PC-9 (cell line): ENCODE results near the gene PCSK5. TPM values are rescaled to one million over a fixed set of nuclear protein-coding genes. Genes with fewer than 3 reads are reported as not detected.
"Not testable (repeated sequence)": the region's sequence is repeated elsewhere in the genome, so short reads cannot be mapped to it uniquely, and the experiment has no call there.

Source experiments
- BruUV-seq: library from RNA; stranded (reverse); fragments of 400-500 nt; replicated peaks from 2 replicates; lab custom pipeline; 2021; lab: Mats Ljungman, UMichigan
- CTCF ChIA-PET: fragments of 300-600 bp; sonication (Branson Sonifier 250); formaldehyde crosslinking; loops from one replicate; lab custom pipeline; 2022; ENCODE audit warnings: antibody characterized with exemption; lab: Charles Lee
- POLR2A ChIA-PET: fragments of 300-600 bp; sonication (Branson Sonifier 250); formaldehyde crosslinking; loops from one replicate; lab custom pipeline; 2022; ENCODE audit warnings: antibody characterized with exemption; ENCODE audit not compliant: unreplicated experiment; lab: Charles Lee
- DNase-seq, 2 experiments: peaks; one replicate each; pipeline versions ENCODE4 v3.0.0 to v3.0.0-alpha.2; 2015 to 2022; ENCODE audit warnings: mixed read lengths in 1 of 2
- H2AFZ ChIP-seq: fragments of 200-600 bp; sonication (generic); 2 replicates; pipeline ENCODE4 v1.8.1; 2017; ENCODE audit warnings: antibody characterized with exemption
- H3F3A ChIP-seq: fragments of 200-600 bp; sonication (generic); 2 replicates; pipeline ENCODE4 v1.8.1; 2017; ENCODE audit warnings: antibody characterized with exemption, mild to moderate bottlenecking, low read depth; ENCODE audit not compliant: insufficient read depth
- H3K27ac ChIP-seq: fragments of 200-600 bp; sonication (generic); 2 replicates; pipeline ENCODE4 v1.6.1; 2016; ENCODE audit warnings: mixed run types
- H3K27me3 ChIP-seq: fragments of 200-600 bp; sonication (generic); 2 replicates; pipeline ENCODE4 v1.6.1; 2016; ENCODE audit warnings: low read depth, mixed run types; ENCODE audit not compliant: insufficient read depth
- H3K36me3 ChIP-seq: fragments of 200-600 bp; sonication (generic); 2 replicates; pipeline ENCODE4 v1.6.1; 2016; ENCODE audit warnings: low read depth, mixed run types
- H3K4me1 ChIP-seq: fragments of 200-600 bp; sonication (generic); replicated peaks from 2 replicates; pipeline ENCODE4 v1.6.1; 2016; ENCODE audit warnings: mixed run types; ENCODE audit not compliant: insufficient read depth
- H3K4me2 ChIP-seq: fragments of 200-600 bp; sonication (generic); 2 replicates; pipeline ENCODE4 v1.6.1; 2017; ENCODE audit warnings: mixed run types
- H3K4me3 ChIP-seq: fragments of 200-600 bp; sonication (generic); 2 replicates; pipeline ENCODE4 v1.6.1; 2016; ENCODE audit warnings: mixed run types
- H3K79me2 ChIP-seq: fragments of 200-600 bp; sonication (generic); 2 replicates; pipeline ENCODE4 v1.6.1; 2017; ENCODE audit warnings: low read depth, mixed run types
- H3K9me2 ChIP-seq: fragments of 200-600 bp; sonication (generic); 2 replicates; pipeline ENCODE4 v1.8.1; 2017; ENCODE audit warnings: mild to moderate bottlenecking; ENCODE audit not compliant: insufficient read depth
- H3K9me3 ChIP-seq: fragments of 200-600 bp; sonication (generic); 2 replicates; pipeline ENCODE4 v1.8.1; 2016; ENCODE audit warnings: low read depth; ENCODE audit not compliant: insufficient read depth
- H4K20me1 ChIP-seq: fragments of 200-600 bp; sonication (generic); 2 replicates; pipeline ENCODE4 v1.8.1; 2017; ENCODE audit not compliant: insufficient read depth
- EZH2 ChIP-seq: fragments of 200-600 bp; sonication (generic); IDR thresholded peaks from 2 replicates; pipeline ENCODE4 v1.8.0; 2017; ENCODE audit warnings: antibody characterized with exemption, low read depth
- intact Hi-C: fragments of 100-400 bp; cut with micrococcal nuclease; formaldehyde crosslinking; loops from one replicate; pipeline ENCODE4 v1.10.0; 2022; ENCODE audit not compliant: unreplicated experiment
- total RNA-seq: library from RNA; stranded (reverse); gene quantifications from 2 replicates; pipeline ENCODE4 v1.2.3, GENCODE V29; 2021
- TF ChIP-seq, protein P1 (sequence below): fragments of 200-600 bp; sonication (generic); conservative IDR thresholded peaks from 2 replicates; pipeline ENCODE4 v1.6.1; 2017; ENCODE audit warnings: mixed run types, antibody characterized with exemption, mild to moderate bottlenecking, moderate library complexity

Gene PCSK5
- total RNA-seq, 1 experiment from 2014 or later: 8.2 TPM

DNA sequence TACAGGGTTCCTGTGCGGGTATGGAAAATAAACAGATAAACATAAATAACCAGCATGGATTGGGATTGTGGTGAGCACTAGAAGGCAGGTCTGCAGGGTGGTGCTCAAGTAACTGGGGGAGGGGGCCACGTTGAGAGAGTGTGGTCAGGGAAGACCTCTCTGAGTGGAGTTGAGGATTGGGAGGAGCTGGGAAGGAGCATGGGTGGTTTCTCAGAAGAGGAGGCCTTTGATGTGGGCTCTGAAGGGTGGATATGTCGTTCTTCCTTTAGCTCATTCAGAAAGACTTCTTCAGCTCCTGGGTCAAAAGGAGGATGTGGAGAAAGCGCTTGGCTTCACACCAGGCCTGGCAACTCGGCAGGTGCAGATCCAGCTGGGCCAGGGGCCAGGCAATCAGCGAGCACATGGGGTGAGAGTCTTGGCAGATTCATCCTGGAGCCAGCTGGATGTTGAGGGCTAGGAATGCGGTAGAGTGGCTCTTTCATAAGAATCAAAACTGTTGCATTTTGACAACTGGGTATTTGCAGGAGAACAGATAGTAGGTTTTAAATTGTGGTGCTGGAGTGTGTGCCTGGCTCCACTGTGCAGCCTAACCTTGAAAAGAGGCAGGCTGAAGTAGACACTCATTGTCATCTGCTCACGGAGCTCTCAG, 71.7 kb downstream of the PCSK5 start:
- Histone ChIP-seq H3K9me2 (no peaks in the 10 kb centered on the region), H3K4me3 (no peak overlapping the region)
- intact Hi-C loops: loop anchor here (5.0 to 10.0 kb wide), 3 partner anchors 255 to 415 kb away; no protein-coding TSS in a partner anchor

DNA sequence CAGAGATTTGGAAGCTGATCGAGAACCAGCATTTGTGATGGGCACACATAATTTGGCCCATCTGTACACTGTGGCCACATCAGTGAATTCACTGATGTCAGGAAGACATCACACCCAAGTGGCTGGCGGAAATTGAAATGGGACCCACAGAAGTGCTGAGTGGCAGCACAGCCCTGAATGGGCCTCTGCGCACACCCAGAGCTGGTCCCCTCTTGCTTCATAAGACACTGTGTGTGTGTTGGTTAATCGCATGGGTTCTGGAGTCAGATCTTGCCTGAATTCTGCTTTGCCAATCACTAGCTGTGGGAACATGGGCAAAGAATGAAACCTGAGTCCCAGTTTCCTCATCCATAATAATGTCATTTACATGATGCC, 72.2 kb downstream of the PCSK5 start:
- H3K79me2 ChIP-seq: 0 out of 2 replicates have a peak, but pooled peaks cover 12% of the 10 kb centered on the region
- no peaks in the 10 kb centered on the region for H3K36me3 ChIP-seq
- no peak overlapping the region for H2AFZ ChIP-seq
- H3K9me3 ChIP-seq: no peaks in the 10 kb centered on the region
- POLR2A ChIA-PET: interaction anchor here (0.7 kb wide), 1 partner anchor 1626 kb away, joined by 3 read pairs; no protein-coding TSS in a partner anchor
- H3K4me1 ChIP-seq: peaks cover 42% of the 10 kb centered on the region
- BruUV-seq: no TSS peak
- H3F3A ChIP-seq: peaks cover 13% of the 10 kb centered on the region
- H3K27ac ChIP-seq: peak overlapping the region; percentile 81
- H4K20me1 ChIP-seq: no peaks in the 10 kb centered on the region
- intact Hi-C loops: loop anchor here (5.0 to 10.0 kb wide), 3 partner anchors 255 to 415 kb away; no protein-coding TSS in a partner anchor
- H3K4me2 ChIP-seq: no peak overlapping the region
- no peaks in the 10 kb centered on the region for H3K27me3 ChIP-seq
- DNase-seq: peak in 1 of 2 experiments; percentile 40
- CTCF ChIA-PET: interaction anchor here (0.6 kb wide), 1 partner anchor 1817 kb away, joined by 20 read pairs; no protein-coding TSS in a partner anchor
- TF ChIP-seq, protein P1, sequence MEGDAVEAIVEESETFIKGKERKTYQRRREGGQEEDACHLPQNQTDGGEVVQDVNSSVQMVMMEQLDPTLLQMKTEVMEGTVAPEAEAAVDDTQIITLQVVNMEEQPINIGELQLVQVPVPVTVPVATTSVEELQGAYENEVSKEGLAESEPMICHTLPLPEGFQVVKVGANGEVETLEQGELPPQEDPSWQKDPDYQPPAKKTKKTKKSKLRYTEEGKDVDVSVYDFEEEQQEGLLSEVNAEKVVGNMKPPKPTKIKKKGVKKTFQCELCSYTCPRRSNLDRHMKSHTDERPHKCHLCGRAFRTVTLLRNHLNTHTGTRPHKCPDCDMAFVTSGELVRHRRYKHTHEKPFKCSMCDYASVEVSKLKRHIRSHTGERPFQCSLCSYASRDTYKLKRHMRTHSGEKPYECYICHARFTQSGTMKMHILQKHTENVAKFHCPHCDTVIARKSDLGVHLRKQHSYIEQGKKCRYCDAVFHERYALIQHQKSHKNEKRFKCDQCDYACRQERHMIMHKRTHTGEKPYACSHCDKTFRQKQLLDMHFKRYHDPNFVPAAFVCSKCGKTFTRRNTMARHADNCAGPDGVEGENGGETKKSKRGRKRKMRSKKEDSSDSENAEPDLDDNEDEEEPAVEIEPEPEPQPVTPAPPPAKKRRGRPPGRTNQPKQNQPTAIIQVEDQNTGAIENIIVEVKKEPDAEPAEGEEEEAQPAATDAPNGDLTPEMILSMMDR: no peak
- TF ChIP-seq EZH2: no peak
- H3K9me2 ChIP-seq: no peaks in the 10 kb centered on the region
- H3K4me3 ChIP-seq: no peak overlapping the region

More for the DNA sequence above, 71.7 kb downstream of the PCSK5 start:
- Histone ChIP-seq H4K20me1 (no peaks in the 10 kb centered on the region), H3K4me1 (peaks cover 42% of the 10 kb centered on the region), H3K27me3 (no peaks in the 10 kb centered on the region), H3K27ac (peak overlapping the region; percentile 81), H3K4me2 (no peak overlapping the region), H2AFZ (no peak overlapping the region), H3K36me3 (no peaks in the 10 kb centered on the region), H3K9me3 (no peaks in the 10 kb centered on the region), H3K79me2 (0 out of 2 replicates have a peak, but pooled peaks cover 12% of the 10 kb centered on the region), H3F3A (peaks cover 13% of the 10 kb centered on the region)
- TF ChIP-seq EZH2: no peak
- TF ChIP-seq, protein P1: no peak
- CTCF ChIA-PET: interaction anchor here (0.6 kb wide), 1 partner anchor 1817 kb away, joined by 20 read pairs; no protein-coding TSS in a partner anchor
- DNase-seq: peak; percentile 64 to 88
- BruUV-seq: no TSS peak
- POLR2A ChIA-PET: interaction anchor here (0.6 kb wide), 1 partner anchor 218 kb away, joined by 3 read pairs; no protein-coding TSS in a partner anchor

DNA sequence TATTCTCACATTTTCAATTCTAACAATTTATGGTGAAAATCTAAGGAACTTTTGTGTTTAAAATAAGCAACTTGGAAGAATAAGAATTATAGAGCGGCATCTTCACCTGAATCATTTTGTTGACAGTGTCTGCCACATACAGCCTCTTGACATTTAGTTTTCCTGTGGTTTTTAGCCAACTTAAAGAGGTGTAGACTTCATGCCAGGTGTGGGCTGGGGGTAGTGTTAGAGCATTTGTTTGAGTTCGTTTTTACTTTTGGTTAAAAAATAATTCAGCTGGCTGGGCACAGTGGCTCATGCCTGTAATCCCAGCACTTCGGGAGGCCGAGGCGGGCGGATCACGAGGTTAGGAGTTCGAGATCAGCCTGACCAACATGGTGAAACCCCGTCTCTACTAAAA, 72.8 kb downstream of the PCSK5 start:
- H3K27me3 ChIP-seq, H3K4me2 ChIP-seq, CTCF ChIA-PET, H3K36me3 ChIP-seq, H3K9me3 ChIP-seq, H2AFZ ChIP-seq, BruUV-seq, H4K20me1 ChIP-seq, H3K4me3 ChIP-seq, H3K9me2 ChIP-seq, DNase-seq: not testable (repeated sequence)
- Histone ChIP-seq H3F3A (peaks cover 13% of the 10 kb centered on the region), H3K4me1 (peaks cover 42% of the 10 kb centered on the region), H3K79me2 (0 out of 2 replicates have a peak, but pooled peaks cover 12% of the 10 kb centered on the region), H3K27ac (peak overlapping the region; percentile 81)
- intact Hi-C loops: loop anchor here (5.0 to 10.0 kb wide), 3 partner anchors 254 to 414 kb away; no protein-coding TSS in a partner anchor
- POLR2A ChIA-PET: interaction anchor here (0.7 kb wide), 1 partner anchor 1626 kb away, joined by 3 read pairs; no protein-coding TSS in a partner anchor
